CD4-positive, alpha-beta T cell treated with Interleukin-6 at 100 ng/mL for 8 hours (primary cell): ENCODE measurements around the gene LGALS9B.
"Not testable (repeated sequence)": the region's sequence is repeated elsewhere in the genome, so short reads cannot be mapped to it uniquely, and the experiment has no call there.

Experiments
- DNase-seq: peaks from one replicate; pipeline ENCODE4 v3.0.0-alpha.2; 2020; ENCODE audit warnings: mixed read lengths, low spot score

LGALS9B gene

GRCh38 chr17:20466999-20467398, 340 bp downstream of the LGALS9B start:
- not testable (repeated sequence) for DNase-seq

- DNase-seq = not testable (repeated sequence)
Observed at GRCh38 chr17:20466553-20466952, 786 bp downstream of the LGALS9B start.

- DNase-seq = not testable (repeated sequence)
Observed at GRCh38 chr17:20465535-20465934, 1.8 kb downstream of the LGALS9B start.

GRCh38 chr17:20464854-20465414, 2.4 kb downstream of the LGALS9B start:
- DNase-seq = not testable (repeated sequence)

- DNase-seq = not testable (repeated sequence)
Observed at GRCh38 chr17:20462158-20462557, 5.2 kb downstream of the LGALS9B start.

GRCh38 chr17:20457848-20458381, 9.4 kb downstream of the LGALS9B start:
- not testable (repeated sequence) for DNase-seq

GRCh38 chr17:20455106-20455505, 12.2 kb downstream of the LGALS9B start:
- not testable (repeated sequence) for DNase-seq

GRCh38 chr17:20453820-20454434, 13.4 kb downstream of the LGALS9B start:
- not testable (repeated sequence) for DNase-seq

GRCh38 chr17:20450852-20451251, 16.5 kb downstream of the LGALS9B start:
- DNase-seq = not testable (repeated sequence)

GRCh38 chr17:20447534-20448321, 19.6 kb downstream of the LGALS9B start:
- DNase-seq = not testable (repeated sequence)

- DNase-seq = not testable (repeated sequence)
Observed at GRCh38 chr17:20446895-20447294, 20.4 kb downstream of the LGALS9B start.

- not testable (repeated sequence) for DNase-seq
Observed at GRCh38 chr17:20444581-20445236, 22.6 kb downstream of the LGALS9B start.

- DNase-seq = not testable (repeated sequence)
Observed at GRCh38 chr17:20444173-20444572, 23.2 kb downstream of the LGALS9B start.

- DNase-seq = not testable (repeated sequence)
Observed at GRCh38 chr17:20443632-20444031, 23.7 kb downstream of the LGALS9B start.

GRCh38 chr17:20440665-20441064, 26.7 kb downstream of the LGALS9B start:
- DNase-seq = not testable (repeated sequence)

- not testable (repeated sequence) for DNase-seq
Observed at GRCh38 chr17:20435166-20435565, 32.2 kb downstream of the LGALS9B start.

GRCh38 chr17:20433382-20433781, 34.0 kb downstream of the LGALS9B start:
- DNase-seq = not testable (repeated sequence)

- not testable (repeated sequence) for DNase-seq
Observed at GRCh38 chr17:20427264-20427663, 40.1 kb downstream of the LGALS9B start.

GRCh38 chr17:20422826-20423225, 44.5 kb downstream of the LGALS9B start:
- DNase-seq = not testable (repeated sequence)

GRCh38 chr17:20418838-20419237, 48.5 kb downstream of the LGALS9B start:
- not testable (repeated sequence) for DNase-seq

- not testable (repeated sequence) for DNase-seq
Observed at GRCh38 chr17:20417492-20418080, 49.8 kb downstream of the LGALS9B start.
